ENCODE measurements around the gene PRKAA1.

- TF ChIP-seq CTCF (IDR thresholded peaks at IDR 0.05) (no peak), EP300 (IDR thresholded peaks at IDR 0.05) (no peak)
Measured at GRCh38 chr5:40801771-40802562, 3.8 kb upstream of the PRKAA1 start.

All from tibial nerve (tissue), 4 donors.